GM18502 (cell line): ENCODE data around the gene CISD3.
"Not testable (repeated sequence)": the region's sequence is repeated elsewhere in the genome, so short reads cannot be mapped to it uniquely, and the experiment has no call there.

Experiments
- ATAC-seq: cut with Tn5 transposase; IDR thresholded peaks from one replicate; pipeline ENCODE4 v1.9.1; 2021; ENCODE audit warnings: mild to moderate bottlenecking; ENCODE audit not compliant: unreplicated experiment, poor library complexity

CISD3 gene

GRCh38 chr17:38725066-38725465 lies 5.1 kb upstream of the CISD3 start:
- no peak for ATAC-seq

- not testable (repeated sequence) for ATAC-seq
These were observed 4.0 kb upstream of the CISD3 start for GRCh38 chr17:38726145-38726544.

GRCh38 chr17:38727736-38728135 lies 2.4 kb upstream of the CISD3 start:
- ATAC-seq, result no peak

DNA sequence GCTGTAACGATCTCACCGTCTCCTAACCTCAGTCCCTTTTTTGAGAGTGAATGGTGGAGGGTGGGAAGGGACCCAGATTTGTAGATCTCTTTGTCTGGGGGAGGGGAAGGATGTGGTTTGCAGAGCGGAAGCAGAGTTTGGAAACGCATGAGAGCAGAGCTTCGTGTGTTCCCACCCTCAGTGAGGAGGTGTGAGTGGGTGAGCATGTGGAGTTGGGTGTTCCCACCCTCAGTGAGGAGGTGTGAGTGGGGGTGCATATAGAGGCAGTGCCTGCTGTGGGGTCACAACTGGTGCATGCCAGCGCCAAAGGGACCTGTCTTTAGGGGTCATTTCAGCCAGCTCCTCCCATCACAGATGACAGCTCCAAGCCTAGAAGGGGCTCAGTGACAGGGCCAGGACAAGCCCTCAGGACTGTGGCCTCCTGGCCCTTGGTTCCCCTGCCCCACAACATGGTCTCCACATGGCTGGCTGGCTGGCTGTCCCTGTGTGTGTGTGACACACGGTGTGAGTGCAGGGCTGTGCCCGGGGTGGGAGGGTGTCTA lies 1.8 kb upstream of the CISD3 start:
- no peak for ATAC-seq

- ATAC-seq, result no peak
These were observed 714 bp upstream of the CISD3 start for GRCh38 chr17:38729368-38729885.

- ATAC-seq, result no peak
These were observed 612 bp downstream of the CISD3 start for GRCh38 chr17:38730526-38731379.

DNA sequence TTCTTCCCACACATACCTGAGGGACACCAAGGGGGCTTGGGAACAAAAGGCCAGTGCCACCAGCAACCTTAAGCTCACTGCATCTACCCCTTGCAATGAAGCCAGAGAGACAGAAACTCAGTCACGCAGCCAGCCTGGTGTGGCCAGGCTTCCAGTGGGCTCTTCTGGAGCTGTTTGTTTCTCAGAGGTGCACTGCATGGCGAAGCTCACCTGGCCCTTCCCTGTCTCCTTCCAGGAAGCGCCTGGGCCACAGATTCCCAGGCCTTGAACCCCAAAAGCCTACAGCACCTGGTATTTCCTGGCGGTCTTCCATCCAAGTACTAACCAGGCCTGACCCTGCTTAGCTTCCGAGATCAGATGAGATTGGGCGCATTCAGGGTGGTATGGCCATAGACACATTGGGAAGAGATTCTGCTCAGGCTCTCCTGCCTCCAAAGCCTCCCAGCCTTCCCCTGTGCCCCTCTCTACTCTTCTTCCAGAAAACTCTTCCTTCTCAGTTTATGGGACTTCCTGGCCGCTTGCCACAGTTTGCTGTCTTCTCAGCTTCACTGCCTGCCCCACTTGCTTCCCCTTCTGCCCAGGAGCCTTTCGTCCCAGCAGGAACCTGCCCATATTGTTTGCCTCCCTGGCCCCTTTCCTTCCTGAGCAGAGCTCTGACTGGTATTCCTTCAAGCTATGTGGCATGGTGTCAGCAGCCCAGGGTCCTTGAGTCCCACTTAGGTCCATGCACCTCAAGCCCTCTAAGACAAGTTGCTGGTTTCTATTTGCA lies 1.6 kb downstream of the CISD3 start:
- ATAC-seq, result no peak

DNA sequence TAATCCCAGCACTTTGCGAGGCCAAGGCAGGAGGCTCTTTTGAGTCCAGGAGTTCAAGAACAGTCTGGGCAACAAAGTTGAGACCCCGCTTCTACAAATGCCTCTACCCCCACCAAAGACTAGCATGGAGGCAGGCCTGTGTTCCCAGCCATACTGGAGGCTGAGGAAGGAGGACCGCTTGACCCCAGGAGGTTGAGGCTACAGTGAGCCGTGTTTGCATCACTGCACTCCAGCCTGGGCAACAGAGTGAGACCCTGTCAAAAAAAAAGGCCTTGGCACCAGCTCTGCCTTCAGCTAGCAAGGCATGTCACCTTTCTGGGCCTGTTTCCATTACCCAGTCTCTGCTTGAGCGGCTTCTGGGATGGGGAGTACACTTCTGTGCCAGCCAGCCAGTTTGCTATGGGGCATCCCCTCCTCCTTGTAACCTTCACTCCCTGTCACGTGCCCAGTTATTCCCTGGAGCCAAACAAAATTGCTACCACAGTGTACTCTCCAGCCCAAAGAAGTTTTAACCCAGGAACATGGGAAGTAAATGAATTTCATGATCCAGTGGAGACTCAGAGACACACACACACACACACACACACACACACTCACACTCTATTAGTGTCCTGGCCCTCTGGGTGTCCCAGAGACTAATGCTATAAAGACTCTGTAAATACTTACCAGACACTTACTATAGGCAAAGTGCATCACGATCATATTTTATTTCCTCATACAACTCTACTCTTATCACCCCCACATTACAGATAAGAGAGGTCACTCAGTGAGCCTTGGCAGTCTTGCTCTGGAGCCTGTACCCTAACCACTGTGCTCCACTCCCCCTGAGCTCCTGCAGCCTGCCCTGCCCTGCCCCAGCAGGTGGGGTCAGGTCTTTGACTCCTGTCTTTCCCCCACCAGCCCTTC lies 2.5 kb downstream of the CISD3 start:
- ATAC-seq, result no peak

- no peak for ATAC-seq
These were observed 3.3 kb downstream of the CISD3 start for GRCh38 chr17:38733282-38733981.

DNA sequence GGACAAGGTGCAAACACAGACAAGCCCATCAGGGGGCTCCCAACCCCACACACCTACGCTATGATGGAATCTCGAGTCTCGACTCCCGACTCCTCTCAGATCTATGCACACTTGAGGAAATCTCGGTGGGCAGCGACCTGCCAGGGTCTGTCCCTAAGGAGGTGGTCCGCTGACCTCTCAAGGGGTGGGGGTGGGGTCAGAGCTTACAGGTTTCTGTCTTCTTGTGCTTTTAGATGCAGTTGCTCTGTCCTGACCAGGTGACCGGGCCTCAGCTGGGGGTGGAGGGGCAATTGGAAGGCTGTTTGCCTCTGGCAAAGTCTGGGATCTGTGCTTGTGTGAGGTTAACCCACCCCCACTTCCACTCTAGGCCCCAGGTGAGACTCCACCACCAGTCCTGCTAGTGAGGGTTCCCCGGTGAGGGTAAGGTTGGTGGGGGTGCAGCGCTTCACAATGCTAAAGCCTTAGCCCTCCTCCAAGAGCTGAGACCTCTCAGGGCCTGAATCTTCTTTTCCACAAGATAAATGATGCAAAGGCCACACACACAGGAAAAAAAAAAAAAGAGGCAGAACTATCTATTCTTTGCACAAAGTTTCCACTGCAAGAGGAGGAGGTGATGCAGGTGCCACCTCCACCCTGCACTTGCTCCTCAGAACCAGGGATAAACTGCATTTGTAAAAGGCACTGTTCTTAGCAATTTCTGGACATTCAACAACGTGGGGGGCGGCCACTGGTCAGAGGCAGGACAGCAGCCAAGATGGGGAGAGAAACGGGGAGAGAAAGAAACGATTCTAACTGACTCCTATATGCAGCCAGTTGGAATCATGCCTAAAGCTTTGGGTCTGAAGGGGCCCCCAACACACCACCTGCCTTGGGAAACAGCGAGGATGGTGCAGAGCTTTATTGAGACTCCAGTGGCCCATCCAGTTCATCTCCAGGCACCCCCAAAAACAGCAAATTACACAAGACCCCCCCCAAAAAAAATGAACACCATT lies 4.1 kb downstream of the CISD3 start:
- no peak for ATAC-seq

DNA sequence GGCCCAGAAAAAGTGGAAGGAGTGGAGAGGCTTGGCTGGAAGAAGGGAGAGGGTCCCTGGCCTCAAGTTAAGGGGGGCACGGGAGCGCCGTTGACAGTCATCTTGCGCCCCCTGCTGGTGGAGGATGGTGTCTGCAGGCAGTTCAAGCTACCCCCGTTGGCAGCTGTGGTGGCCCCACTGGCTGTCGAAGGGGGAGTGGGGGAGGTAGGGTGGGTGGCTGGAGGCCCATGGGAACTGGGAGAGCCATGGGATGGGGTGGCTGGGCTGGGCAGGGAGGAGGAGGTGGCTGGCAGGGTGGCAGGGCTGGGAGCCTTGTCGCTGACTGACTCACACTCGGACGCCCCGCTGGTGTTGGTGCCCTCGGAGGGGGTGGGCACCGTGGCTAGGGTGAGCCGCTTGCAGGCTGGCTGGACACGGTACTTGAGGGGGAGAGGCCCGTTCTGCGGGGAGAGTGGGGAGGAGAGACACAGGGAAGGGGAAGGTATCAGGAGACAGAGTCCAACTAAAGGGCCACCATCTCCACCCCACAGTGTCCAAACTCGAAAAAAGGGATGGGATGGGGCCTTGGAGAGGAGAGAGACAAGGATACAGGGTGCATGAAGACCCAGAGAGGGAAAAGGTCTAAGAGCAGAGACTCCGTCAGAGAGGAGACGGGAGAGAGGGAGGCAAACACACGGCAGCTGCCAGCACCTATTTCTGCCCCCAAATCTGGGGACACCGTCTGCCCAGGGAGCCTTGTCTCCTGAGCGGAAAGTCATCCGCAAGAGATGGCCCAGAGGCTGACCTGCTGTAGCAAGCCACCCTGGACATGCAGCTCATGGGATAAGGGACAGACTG lies 5.2 kb downstream of the CISD3 start:
- ATAC-seq, result no peak

- ATAC-seq, result no peak
These were observed 8.0 kb downstream of the CISD3 start for GRCh38 chr17:38738007-38738662.

DNA sequence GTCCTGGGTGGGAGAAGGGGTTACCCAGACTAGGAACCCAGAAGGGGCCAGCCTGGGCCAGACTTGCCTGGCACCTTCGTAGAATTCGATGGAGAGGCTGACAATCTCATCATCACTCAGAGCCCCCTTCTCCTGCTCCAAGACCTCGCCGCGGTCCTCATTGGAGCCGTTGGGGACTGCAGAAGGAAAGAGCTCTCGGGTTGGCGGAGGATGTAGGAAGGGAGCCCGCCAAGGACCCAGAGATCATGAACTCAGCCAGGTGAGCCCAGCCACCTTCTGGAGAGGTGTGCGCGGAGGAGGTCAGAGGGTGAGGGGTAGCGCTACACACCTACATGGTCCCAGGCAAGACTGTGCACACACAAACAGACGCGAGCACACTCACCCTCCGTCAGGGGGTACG lies 8.5 kb downstream of the CISD3 start:
- no peak for ATAC-seq

DNA sequence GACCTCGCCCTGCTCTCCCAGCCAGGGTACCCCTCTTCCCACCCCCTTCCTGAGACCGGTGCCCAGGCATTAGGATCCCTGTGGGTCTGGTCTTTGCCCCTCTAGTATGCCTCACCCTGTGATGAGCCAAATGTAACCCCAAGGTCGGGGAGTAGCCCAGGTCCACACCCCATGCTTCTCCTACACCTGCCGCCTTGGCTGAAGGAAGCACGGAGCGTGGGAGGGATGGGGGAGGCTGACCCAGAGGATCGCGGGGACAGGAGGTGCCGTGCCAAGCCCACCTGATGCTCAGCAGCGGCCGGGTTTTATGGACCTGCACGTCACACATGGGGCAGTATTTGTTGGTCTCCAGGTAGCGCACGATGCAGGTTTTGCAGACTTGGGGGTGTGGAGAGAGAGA lies 9.2 kb downstream of the CISD3 start:
- ATAC-seq, result no peak

- no peak for ATAC-seq
These were observed 9.9 kb downstream of the CISD3 start for GRCh38 chr17:38740044-38740443.

DNA sequence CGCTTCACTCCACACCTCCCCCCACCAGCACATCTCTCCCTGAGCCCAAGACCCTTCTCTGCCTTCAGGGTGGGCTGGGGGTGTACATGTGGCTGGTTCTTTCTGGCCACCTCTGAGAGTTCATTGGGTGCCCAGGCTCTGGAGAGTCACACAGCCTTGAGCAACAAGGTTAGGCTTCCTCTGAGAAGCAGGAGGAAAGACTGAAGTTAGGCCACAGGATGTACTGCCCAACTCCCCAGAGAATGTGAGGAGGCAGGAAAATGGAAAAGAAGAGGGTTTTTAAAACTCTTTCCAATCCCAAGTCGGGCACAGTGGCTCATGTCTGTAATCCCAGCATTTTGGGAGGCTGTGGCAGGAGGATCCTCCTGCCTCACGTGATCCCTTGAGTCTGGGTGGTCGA lies 10.7 kb downstream of the CISD3 start:
- no peak for ATAC-seq

DNA sequence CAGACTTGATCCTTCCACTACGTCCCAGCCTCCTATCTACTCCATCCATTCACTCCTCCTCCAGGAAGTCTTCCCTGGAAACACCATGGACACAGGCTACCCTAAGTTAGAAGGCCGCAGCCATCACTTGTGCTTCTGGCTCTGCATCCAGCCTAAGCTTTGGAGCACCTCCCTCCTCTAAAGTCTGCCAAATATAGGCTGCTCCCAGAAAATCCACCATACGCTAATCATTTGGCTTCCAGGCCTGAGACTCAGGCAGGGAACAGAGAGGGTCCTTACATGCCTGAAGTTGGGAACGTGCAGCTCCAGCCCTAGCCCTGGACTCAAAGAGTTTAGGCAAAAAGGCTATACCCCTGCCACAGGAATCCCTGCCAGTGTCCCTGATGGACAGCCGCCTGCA lies 11.3 kb downstream of the CISD3 start:
- ATAC-seq, result no peak
